GM21447 (cell line): ENCODE data around the gene SLC29A2.
"Not testable (repeated sequence)": the region's sequence is repeated elsewhere in the genome, so short reads cannot be mapped to it uniquely, and the experiment has no call there.

ENCODE experiments used
- ATAC-seq: cut with Tn5 transposase; IDR thresholded peaks from one replicate; pipeline ENCODE4 v1.9.1; 2021; ENCODE audit not compliant: unreplicated experiment

The SLC29A2 gene

DNA sequence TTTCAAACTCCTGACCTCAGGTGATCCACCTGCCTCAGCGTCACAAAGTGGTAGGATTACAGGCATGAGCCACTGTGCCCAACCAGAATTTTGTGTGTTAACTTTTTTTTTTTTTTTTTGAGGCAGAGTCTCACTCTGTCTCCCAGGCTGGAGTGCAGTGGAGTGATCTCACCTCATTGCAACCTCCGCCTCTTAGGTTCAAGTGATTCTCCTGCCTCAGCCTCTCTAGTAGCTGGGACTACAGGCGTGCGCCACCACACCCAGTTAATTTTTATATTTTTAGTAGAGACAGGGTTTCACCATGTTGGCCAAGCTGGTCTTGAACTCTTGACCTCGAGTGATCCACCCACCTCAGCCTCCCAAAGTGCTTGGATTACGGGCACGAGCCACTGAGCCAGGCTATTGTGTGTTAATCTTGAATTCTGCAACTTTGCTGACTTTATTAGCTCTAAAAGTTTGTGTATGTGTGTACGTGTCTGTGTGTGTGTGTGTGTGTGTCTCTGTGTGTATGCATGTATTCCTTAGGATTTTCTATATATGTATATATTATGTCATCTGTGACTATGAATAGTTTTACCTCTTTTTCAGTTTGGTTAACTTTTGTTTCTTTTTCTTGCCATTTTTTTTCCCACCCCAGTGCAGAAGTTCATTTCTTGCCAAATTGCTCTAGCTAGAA lies 20.9 kb downstream of the SLC29A2 start:
- ATAC-seq = not testable (repeated sequence)

GRCh38 chr11:66349084-66349386 lies 22.5 kb downstream of the SLC29A2 start:
- no peak for ATAC-seq

DNA sequence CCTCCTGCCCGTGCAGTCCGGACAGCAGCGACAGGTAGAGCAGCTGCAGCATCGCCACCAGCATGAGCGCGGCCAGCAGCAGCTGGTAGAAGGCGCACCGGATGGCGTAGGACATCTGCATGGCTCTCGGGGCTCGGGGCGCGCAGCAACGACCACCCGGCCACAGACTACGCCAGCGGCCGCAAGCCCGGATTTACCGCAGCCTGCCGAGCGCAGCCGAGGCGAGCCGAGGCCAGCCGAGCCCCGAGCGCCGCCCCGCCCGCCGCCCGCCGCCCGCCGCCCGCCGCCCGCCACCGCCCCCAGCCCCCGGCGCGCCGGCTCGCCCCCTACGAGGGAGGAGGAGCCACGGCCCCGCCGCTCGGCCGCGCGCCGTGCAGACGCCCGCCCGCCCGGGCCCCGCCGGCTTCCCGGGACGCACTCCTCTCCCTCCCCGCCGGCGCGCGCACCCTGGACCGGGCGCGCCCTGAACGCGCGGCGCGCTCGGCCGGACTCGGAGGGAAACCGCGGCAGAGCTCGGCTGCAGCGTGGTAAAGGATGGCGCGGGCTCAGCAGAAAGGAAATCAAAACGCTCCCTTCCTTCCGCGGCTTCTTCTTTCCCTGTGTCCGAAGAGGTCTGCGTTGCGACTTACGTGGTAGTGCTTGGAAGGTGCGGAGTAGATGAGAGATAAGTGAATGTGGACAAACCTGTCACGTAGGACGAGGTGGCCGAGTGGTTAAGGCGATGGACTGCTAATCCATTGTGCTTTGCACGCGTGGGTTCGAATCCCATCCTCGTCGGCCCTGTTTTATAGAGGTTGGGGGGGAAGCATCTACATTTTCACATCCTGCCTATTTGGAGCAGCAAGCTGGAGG lies 23.9 kb downstream of the SLC29A2 start, which contains the start of gene B4GAT1:
Gene B4GAT1 (minus strand): TSS at position 205 of the 852 bp plus-strand sequence. CDS start 84 bp downstream, at position 121.
- ATAC-seq = peak; percentile 38

DNA sequence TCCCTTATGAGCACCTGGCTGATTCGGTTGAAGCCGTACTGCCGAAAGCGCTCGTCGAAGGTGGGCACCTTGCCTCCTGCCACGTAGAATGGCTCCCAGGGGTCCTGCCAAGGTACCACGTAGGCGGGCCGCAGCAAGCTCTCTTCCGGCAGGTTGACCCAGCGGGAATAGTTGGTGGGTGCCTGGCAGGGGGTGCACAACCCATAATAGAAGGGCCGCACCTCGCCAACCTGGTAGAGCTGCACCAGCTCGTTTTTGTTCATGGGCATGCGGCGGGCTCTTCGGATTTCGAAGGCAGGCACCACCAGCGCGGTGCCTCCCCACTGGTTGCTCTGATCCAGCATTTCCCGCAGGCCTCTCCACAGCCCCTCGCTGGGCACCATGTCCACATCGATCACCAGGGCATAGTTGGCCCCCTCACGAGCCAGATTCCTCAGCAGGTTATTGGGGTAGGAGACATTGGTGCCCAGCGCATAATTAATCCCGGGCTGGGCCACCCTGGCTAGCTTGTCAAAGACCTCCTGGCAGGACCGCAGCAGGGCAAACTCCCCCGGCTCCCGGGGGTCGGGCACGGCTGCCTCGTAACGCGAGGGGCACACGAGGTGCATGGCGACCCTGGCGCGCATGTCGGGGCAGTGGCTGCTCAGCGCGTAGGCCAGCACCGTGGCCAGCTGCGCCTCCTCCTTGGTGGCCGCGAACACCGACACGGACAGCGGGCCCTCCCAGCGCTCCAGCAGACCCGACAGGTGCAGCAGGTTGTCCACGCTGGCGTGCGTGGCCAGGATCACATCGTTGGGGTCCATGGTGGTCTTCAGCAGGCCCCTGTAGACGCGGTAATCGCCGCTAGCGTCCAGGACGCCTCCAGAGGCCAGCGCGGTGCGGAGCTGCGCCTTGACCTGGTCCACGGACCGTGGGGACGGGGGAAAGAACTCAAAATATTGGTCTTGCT lies 24.8 kb downstream of the SLC29A2 start:
- no peak for ATAC-seq

GRCh38 chr11:66345316-66345649 lies 26.3 kb downstream of the SLC29A2 start:
- ATAC-seq = no peak

GRCh38 chr11:66344550-66345315 lies 26.8 kb downstream of the SLC29A2 start, which contains the start of gene BRMS1:
TSS of gene BRMS1 (minus strand) at chr11:66345104. CDS start at chr11:66342234, 2,870 bp downstream.
- ATAC-seq = peak; percentile 74

DNA sequence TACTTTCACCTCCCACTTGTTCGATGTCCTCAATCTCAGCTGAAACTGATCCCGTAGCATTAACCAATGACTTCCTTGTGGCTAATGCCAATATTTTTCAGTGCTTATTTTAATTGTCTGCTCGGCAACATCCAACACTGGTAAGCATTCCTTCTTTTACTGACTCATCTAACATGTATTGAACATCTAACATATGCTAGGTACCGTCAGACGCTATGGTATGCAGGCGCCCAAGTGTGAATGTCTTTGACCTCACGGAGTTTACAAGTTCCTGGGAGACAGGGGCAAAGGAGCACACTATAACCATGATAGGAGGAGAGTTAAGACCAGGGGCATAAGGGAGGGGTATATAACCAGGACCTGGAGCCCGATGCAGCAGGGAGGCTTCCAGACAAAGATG lies 28.4 kb downstream of the SLC29A2 start:
- ATAC-seq = no peak

GRCh38 chr11:66341502-66342126 lies 29.9 kb downstream of the SLC29A2 start:
- ATAC-seq = no peak

GRCh38 chr11:66340596-66341501 lies 30.7 kb downstream of the SLC29A2 start:
- ATAC-seq = no peak

- no peak for ATAC-seq
These were observed 31.7 kb downstream of the SLC29A2 start for GRCh38 chr11:66339686-66340483.

DNA sequence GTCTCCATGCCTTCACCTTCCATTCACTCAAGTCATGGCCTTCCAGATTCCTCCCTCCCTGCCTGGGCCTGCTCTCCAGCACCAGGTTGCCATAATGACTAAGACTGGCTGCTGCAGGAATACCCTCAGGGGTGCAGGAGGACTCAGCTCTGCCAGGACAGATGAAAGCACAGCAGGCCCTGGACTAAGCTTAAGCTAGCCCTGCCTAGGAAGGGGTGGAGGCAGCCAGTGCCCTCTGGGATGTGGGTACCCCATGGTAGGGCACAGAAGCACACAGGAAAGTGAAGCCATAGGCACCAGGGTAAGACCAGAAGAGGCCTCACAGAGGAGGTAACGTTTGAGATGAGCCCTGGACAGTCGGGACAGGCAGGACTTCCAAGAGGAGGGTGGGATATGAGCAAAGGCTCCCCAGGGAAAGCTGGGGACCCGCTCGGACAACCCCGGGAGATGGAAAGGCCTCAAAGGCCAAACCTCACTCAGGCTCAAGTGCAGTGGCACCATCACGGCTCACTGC lies 32.3 kb downstream of the SLC29A2 start:
- no peak for ATAC-seq

DNA sequence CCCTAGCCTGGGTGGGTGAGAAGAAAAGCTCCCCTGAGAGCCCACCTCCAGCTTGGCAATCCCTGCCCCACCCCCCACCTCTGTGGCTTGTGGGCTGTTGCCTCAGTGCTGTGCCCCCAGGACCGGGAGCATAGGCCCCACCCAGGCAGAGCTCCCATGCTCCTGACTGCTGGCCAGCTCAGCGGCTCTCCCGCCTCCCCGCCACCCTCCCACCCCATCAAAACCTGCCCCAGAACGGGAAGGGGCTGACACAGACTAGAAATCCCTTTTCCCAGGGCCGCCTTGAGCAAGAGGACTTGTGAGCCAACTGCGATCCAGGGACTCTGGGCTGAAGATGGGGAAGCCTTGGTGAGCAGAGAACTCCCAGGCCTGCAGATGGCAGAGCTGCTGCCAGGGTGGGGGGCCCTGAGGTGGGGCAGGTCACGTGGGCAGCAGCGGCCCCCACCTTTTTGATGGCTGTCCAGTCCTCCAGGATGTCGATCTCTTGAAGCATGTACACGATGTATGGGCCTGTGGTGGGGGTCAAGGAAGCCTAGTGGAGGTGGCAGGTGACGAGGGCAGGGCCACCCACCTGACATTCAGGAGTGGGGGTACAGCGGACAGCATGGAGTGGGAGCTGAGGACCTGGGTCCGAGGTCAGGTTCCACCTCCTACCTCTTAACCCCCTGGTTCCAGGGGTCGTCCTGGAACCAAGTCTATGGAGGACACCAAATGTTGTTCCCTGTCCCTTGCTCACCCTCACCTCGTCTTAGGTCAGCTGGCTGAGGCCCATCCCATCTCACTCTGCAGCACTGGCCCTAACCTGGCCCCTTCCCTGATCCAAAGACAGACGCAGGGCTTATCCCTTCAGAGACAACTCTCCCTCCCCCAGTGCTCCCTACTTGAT lies 33.0 kb downstream of the SLC29A2 start:
- ATAC-seq = no peak

DNA sequence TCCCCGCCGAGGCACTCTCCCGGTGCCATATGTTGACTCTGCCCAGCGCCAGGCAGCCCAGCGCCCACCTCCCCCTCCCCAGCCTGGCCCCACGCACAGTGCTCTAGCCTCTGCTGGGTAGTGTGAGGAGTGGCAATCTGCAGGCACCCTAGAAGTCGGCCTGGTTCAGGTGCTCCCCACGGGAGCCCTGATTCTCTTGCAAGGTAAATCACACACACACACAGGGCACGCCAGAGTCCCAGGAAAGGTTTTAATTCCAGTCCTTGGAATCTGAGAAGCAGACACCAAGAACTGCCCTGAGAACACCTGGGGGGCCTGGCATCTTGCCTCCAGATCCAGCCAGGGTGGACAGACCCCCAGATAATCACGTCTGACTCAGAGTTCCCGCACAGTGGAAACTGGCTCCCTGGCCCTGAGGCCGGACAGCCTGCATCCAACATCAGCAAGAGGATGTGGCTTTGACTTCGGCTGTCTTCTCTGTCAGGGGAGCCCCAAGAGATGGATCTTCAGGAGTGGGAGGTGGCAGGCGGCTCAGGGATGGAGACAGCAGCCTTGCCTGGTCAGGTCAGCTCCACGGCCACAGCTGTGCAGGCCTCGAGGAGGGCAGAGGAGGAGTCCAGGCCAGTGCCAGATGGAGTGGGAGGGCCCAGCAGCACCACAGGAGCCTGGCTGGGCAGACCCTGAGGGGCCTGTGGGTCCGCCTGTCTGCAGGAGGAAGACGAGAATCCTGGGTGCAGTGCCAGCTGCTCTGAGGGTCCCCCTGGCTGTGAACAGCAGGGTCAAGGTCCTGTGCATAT lies 34.3 kb downstream of the SLC29A2 start:
- no peak for ATAC-seq

GRCh38 chr11:66336234-66337102 lies 35.1 kb downstream of the SLC29A2 start, which contains the start of gene RIN1:
TSS of gene RIN1 (minus strand) at chr11:66336434. CDS start at chr11:66336402, 32 bp downstream.
- peak; percentile 76 for ATAC-seq
